HEK293 (cell line): ENCODE results near the gene MARCHF10.

Source experiments
- CTCF ChIA-PET: fragments of 350-600 bp; formaldehyde crosslinking; extraction: SDS; loops from one replicate; lab custom pipeline; 2021; ENCODE audit warnings: antibody characterized with exemption; lab: Yijun Ruan, JAX
- POLR2A ChIA-PET: fragments of 300-600 bp; formaldehyde crosslinking; extraction: SDS; loops from one replicate; lab custom pipeline; 2020; ENCODE audit warnings: antibody characterized with exemption, inconsistent platforms; lab: Yijun Ruan, JAX
- H3K27ac ChIP-seq: fragments of 200-500 bp; sonication (Bioruptor generic); 2 replicates; pipeline ENCODE4 v1.5.1; 2014; ENCODE audit warnings: low read depth, low read length, control low read depth, inconsistent platforms; ENCODE audit errors: extremely low read depth
- H3K36me3 ChIP-seq, 2 experiments: fragments of 200-500 bp in 1 of 2; sonication (Bioruptor generic) in 1 of 2; 1 replicate in 1 of 2; 2 replicates in 1 of 2; pipeline ENCODE4 v1.5.1; 2014 to 2017; ENCODE audit warnings: inconsistent platforms in 2 of 2, low read length in 2 of 2; ENCODE audit not compliant: control insufficient read depth in 2 of 2, insufficient read depth in 1 of 2
- H3K4me1 ChIP-seq: fragments of 200-500 bp; sonication (Bioruptor generic); 2 replicates; pipeline ENCODE4 v1.5.1; 2014; ENCODE audit warnings: mild to moderate bottlenecking, low read length, inconsistent platforms; ENCODE audit not compliant: control insufficient read depth, insufficient read depth
- H3K4me3 ChIP-seq: 2 replicates; pipeline ENCODE4 v1.5.1; 2011; ENCODE audit warnings: low read depth, mild to moderate bottlenecking, control low read depth, low read length, moderate library complexity
- H3K9me3 ChIP-seq: fragments of 200-500 bp; sonication (Bioruptor generic); 2 replicates; pipeline ENCODE4 v1.5.1; 2014; ENCODE audit warnings: low read depth, low read length, inconsistent platforms; ENCODE audit not compliant: control insufficient read depth, insufficient read depth
- BCL11B ChIP-seq: fragments of 450-650 bp; formaldehyde crosslinking; IDR thresholded peaks from 2 replicates; pipeline ENCODE4 v1.5.1; 2016; ENCODE audit warnings: low read depth, missing biosample characterization, missing genetic modification characterization
- GFI1B ChIP-seq: fragments of 450-650 bp; formaldehyde crosslinking; IDR thresholded peaks from 2 replicates; pipeline ENCODE4 v1.5.1; 2016; ENCODE audit warnings: missing biosample characterization, missing genetic modification characterization
- HIC1 ChIP-seq: fragments of 450-650 bp; formaldehyde crosslinking; IDR thresholded peaks from 2 replicates; pipeline ENCODE4 v1.5.1; 2016; ENCODE audit warnings: missing biosample characterization, missing genetic modification characterization
- KLF7 ChIP-seq: fragments of 450-650 bp; formaldehyde crosslinking; IDR thresholded peaks from 2 replicates; pipeline ENCODE4 v1.5.1; 2016; ENCODE audit warnings: missing biosample characterization, missing genetic modification characterization, borderline replicate concordance
- KLF9 ChIP-seq: fragments of 450-650 bp; formaldehyde crosslinking; IDR thresholded peaks from 2 replicates; pipeline ENCODE4 v1.5.1; 2016; ENCODE audit warnings: missing biosample characterization, missing genetic modification characterization, low read depth
- MYNN ChIP-seq: fragments of 450-650 bp; formaldehyde crosslinking; IDR thresholded peaks from 2 replicates; pipeline ENCODE4 v1.5.1; 2016; ENCODE audit warnings: missing biosample characterization, missing genetic modification characterization, borderline replicate concordance
- MZF1 ChIP-seq: fragments of 450-650 bp; formaldehyde crosslinking; IDR thresholded peaks from 2 replicates; pipeline ENCODE4 v1.5.1; 2017; ENCODE audit warnings: missing biosample characterization, missing genetic modification characterization, borderline replicate concordance
- PRDM10 ChIP-seq: fragments of 450-650 bp; formaldehyde crosslinking; IDR thresholded peaks from 2 replicates; pipeline ENCODE4 v1.5.1; 2016; ENCODE audit warnings: missing biosample characterization, missing genetic modification characterization
- REPIN1 ChIP-seq: fragments of 450-650 bp; formaldehyde crosslinking; IDR thresholded peaks from 2 replicates; pipeline ENCODE4 v1.5.1; 2017; ENCODE audit warnings: missing biosample characterization, missing genetic modification characterization, low read depth
- REST ChIP-seq: fragments of 450-650 bp; formaldehyde crosslinking; IDR thresholded peaks from 2 replicates; pipeline ENCODE4 v1.5.1; 2016; ENCODE audit warnings: missing biosample characterization, missing genetic modification characterization
- ZBTB8A ChIP-seq: fragments of 450-650 bp; formaldehyde crosslinking; IDR thresholded peaks from 2 replicates; pipeline ENCODE4 v1.5.1; 2016; ENCODE audit warnings: missing biosample characterization, missing genetic modification characterization
- ZNF10 ChIP-seq: fragments of 450-650 bp; formaldehyde crosslinking; IDR thresholded peaks from 2 replicates; pipeline ENCODE4 v1.5.1; 2017; ENCODE audit warnings: missing biosample characterization, missing genetic modification characterization
- ZNF146 ChIP-seq: fragments of 450-650 bp; formaldehyde crosslinking; IDR thresholded peaks from 2 replicates; pipeline ENCODE4 v1.5.1; 2016; ENCODE audit warnings: missing biosample characterization, missing genetic modification characterization
- ZNF16 ChIP-seq: fragments of 450-650 bp; formaldehyde crosslinking; IDR thresholded peaks from 2 replicates; pipeline ENCODE4 v1.5.1; 2016; ENCODE audit warnings: low read depth, missing biosample characterization, missing genetic modification characterization
- ZNF184 ChIP-seq: fragments of 450-650 bp; IDR thresholded peaks from 2 replicates; pipeline ENCODE4 v1.5.1; 2018; ENCODE audit warnings: missing biosample characterization, mild to moderate bottlenecking, missing genetic modification characterization
- ZNF202 ChIP-seq: fragments of 450-650 bp; formaldehyde crosslinking; IDR thresholded peaks from 2 replicates; pipeline ENCODE4 v1.5.1; 2016; ENCODE audit warnings: missing biosample characterization, missing genetic modification characterization, borderline replicate concordance
- ZNF266 ChIP-seq: fragments of 450-650 bp; formaldehyde crosslinking; IDR thresholded peaks from 2 replicates; pipeline ENCODE4 v1.5.1; 2016; ENCODE audit warnings: missing biosample characterization, missing genetic modification characterization, low read depth
- ZNF362 ChIP-seq: fragments of 450-650 bp; formaldehyde crosslinking; IDR thresholded peaks from 2 replicates; pipeline ENCODE4 v1.5.1; 2016; ENCODE audit warnings: missing biosample characterization, missing genetic modification characterization
- ZNF398 ChIP-seq: fragments of 450-650 bp; formaldehyde crosslinking; IDR thresholded peaks from 2 replicates; pipeline ENCODE4 v1.5.1; 2017; ENCODE audit warnings: missing biosample characterization, missing genetic modification characterization
- ZNF426 ChIP-seq: fragments of 450-650 bp; formaldehyde crosslinking; IDR thresholded peaks from 2 replicates; pipeline ENCODE4 v1.5.1; 2017; ENCODE audit warnings: missing biosample characterization, missing genetic modification characterization, mild to moderate bottlenecking, inconsistent platforms, moderate library complexity
- ZNF433 ChIP-seq: fragments of 450-650 bp; formaldehyde crosslinking; IDR thresholded peaks from 2 replicates; pipeline ENCODE4 v1.5.1; 2016; ENCODE audit warnings: missing biosample characterization, missing genetic modification characterization, low read depth
- ZNF544 ChIP-seq: fragments of 450-650 bp; formaldehyde crosslinking; IDR thresholded peaks from 2 replicates; pipeline ENCODE4 v1.5.0; 2017; ENCODE audit warnings: missing biosample characterization, missing genetic modification characterization
- ZNF549 ChIP-seq: fragments of 450-650 bp; IDR thresholded peaks from 2 replicates; pipeline ENCODE4 v1.5.1; 2018; ENCODE audit warnings: missing biosample characterization, missing genetic modification characterization, mild to moderate bottlenecking, inconsistent platforms, moderate library complexity
- ZNF600 ChIP-seq: fragments of 450-650 bp; formaldehyde crosslinking; IDR thresholded peaks from 2 replicates; pipeline ENCODE4 v1.5.1; 2016; ENCODE audit warnings: missing biosample characterization, missing genetic modification characterization
- TF ChIP-seq, protein P1 (sequence below): fragments of 450-650 bp; formaldehyde crosslinking; optimal IDR thresholded peaks from 2 replicates; pipeline ENCODE3; 2016; ENCODE audit warnings: missing biosample characterization, mild to moderate bottlenecking, missing genetic modification characterization

The MARCHF10 gene

DNA sequence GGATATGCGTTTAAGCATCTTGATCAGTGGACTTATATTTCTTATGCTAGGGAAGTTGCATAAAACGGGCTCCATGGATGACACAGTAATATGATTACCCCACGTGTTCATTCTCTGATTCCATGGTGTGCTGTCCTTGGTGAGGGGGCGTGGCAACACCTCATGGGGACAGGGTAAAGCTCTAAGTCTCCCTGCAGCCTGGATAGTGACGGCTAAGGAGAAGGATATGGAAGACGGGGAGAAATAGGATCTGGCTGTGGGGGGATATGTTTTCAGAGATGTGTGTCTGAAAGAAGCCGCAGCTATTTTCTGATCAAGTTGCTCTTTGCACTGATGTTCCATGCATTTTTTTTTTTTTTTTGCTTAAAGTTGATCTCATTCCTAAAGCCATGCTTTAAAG, 84.3 kb downstream of the MARCHF10 start:
- ChIA-PET CTCF (interaction anchor here (0.6 to 0.7 kb wide), 2 partner anchors 170 to 245 kb away, joined by 3 to 4 read pairs; no protein-coding TSS in a partner anchor), POLR2A (interaction anchor here (0.7 kb wide), 2 partner anchors 11 to 688 kb away, joined by 3 to 4 read pairs; no protein-coding TSS in a partner anchor)
- TF ChIP-seq, protein P1, sequence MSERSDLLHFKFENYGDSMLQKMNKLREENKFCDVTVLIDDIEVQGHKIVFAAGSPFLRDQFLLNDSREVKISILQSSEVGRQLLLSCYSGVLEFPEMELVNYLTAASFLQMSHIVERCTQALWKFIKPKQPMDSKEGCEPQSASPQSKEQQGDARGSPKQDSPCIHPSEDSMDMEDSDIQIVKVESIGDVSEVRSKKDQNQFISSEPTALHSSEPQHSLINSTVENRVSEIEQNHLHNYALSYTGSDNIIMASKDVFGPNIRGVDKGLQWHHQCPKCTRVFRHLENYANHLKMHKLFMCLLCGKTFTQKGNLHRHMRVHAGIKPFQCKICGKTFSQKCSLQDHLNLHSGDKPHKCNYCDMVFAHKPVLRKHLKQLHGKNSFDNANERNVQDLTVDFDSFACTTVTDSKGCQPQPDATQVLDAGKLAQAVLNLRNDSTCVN (tag by site-specific recombination): no peak
- TF ChIP-seq REST: peak; percentile 89
- no peak for TF ChIP-seq HIC1
- TF ChIP-seq ZNF600: peak; percentile 91
- TF ChIP-seq ZBTB8A (tag by site-specific recombination): no peak
- TF ChIP-seq ZNF202 (tag by site-specific recombination): no peak
- TF ChIP-seq BCL11B (tag by site-specific recombination): no peak
- TF ChIP-seq ZNF16 (tag by site-specific recombination): no peak
- TF ChIP-seq ZNF544 (tag by site-specific recombination): no peak
- no peak for TF ChIP-seq ZNF10 (tag by site-specific recombination)
- no peak for TF ChIP-seq REPIN1 (tag by site-specific recombination)
- TF ChIP-seq PRDM10 (tag by site-specific recombination): peak; percentile 59
- TF ChIP-seq ZNF398 (tag by site-specific recombination): no peak
- TF ChIP-seq ZNF426 (tag by site-specific recombination): no peak
- no peak for TF ChIP-seq ZNF549 (tag by site-specific recombination)
- TF ChIP-seq MZF1 (tag by site-specific recombination): no peak
- no peak for TF ChIP-seq ZNF266 (tag by site-specific recombination)
- TF ChIP-seq ZNF184 (tag by site-specific recombination): no peak
- no peak for TF ChIP-seq MYNN (tag by site-specific recombination)
- no peak for TF ChIP-seq ZNF362 (tag by site-specific recombination)
- TF ChIP-seq KLF9: peak; percentile 84
- no peak for TF ChIP-seq ZNF146 (tag by site-specific recombination)
- no peak for TF ChIP-seq KLF7
- TF ChIP-seq GFI1B: no peak
- no peak for TF ChIP-seq ZNF433 (tag by site-specific recombination)

More for the DNA sequence above, 84.3 kb downstream of the MARCHF10 start:
- Histone ChIP-seq H3K36me3 (no peaks in the 10 kb centered on the region), H3K4me1 (peaks cover 4% of the 10 kb centered on the region; the same call in 1 of the 2 replicates), H3K27ac (no peak overlapping the region), H3K4me3 (no peak overlapping the region), H3K9me3 (no peaks in the 10 kb centered on the region)
